Measurements from ENCODE around the gene MAML2.

MAML2 gene

GRCh38 chr11:96033095-96033494 is 309.9 kb downstream of the MAML2 start:
- no peak overlapping the region for H3K4me2 ChIP-seq
- H3K9ac ChIP-seq = no peak overlapping the region
- H3K4me1 ChIP-seq = no peaks in the 10 kb centered on the region
- H4K20me1 ChIP-seq = no peaks in the 10 kb centered on the region
- no peak overlapping the region for H3K4me3 ChIP-seq
- H3K36me3 ChIP-seq = no peaks in the 10 kb centered on the region
- no peak for TF ChIP-seq Cebpa-rat (IDR thresholded peaks at IDR 0.05)
- no peak overlapping the region for H3K27ac ChIP-seq
- H3K9me3 ChIP-seq = no peaks in the 10 kb centered on the region
- H3K27me3 ChIP-seq = no peaks in the 10 kb centered on the region

GRCh38 chr11:96028746-96029145 is 314.2 kb downstream of the MAML2 start:
- Histone ChIP-seq H4K20me1 (no peaks in the 10 kb centered on the region), H3K36me3 (no peaks in the 10 kb centered on the region), H3K4me2 (no peak overlapping the region), H3K9me3 (no peaks in the 10 kb centered on the region), H3K4me3 (no peak overlapping the region), H3K27ac (no peak overlapping the region), H3K4me1 (no peaks in the 10 kb centered on the region), H3K9ac (no peak overlapping the region), H3K27me3 (no peaks in the 10 kb centered on the region)
- no peak for TF ChIP-seq Cebpa-rat (IDR thresholded peaks at IDR 0.05)

- no peaks in the 10 kb centered on the region for H3K9me3 ChIP-seq
- H3K27me3 ChIP-seq = no peaks in the 10 kb centered on the region
- H3K9ac ChIP-seq = no peak overlapping the region
Measured at GRCh38 chr11:96027021-96027420, 316.0 kb downstream of the MAML2 start.

GRCh38 chr11:96026310-96026709 is 316.7 kb downstream of the MAML2 start:
- no peak for TF ChIP-seq Cebpa-rat (IDR thresholded peaks at IDR 0.05)
- no peaks in the 10 kb centered on the region for H3K9me3 ChIP-seq
- H3K4me3 ChIP-seq = no peak overlapping the region
- H3K27me3 ChIP-seq = no peaks in the 10 kb centered on the region
- H3K36me3 ChIP-seq = no peaks in the 10 kb centered on the region
- H3K9ac ChIP-seq = no peak overlapping the region
- H3K4me2 ChIP-seq = no peak overlapping the region
- H3K27ac ChIP-seq = no peak overlapping the region
- no peaks in the 10 kb centered on the region for H4K20me1 ChIP-seq
- H3K4me1 ChIP-seq = no peaks in the 10 kb centered on the region

More at GRCh38 chr11:96027021-96027420, 316.0 kb downstream of the MAML2 start:
- Histone ChIP-seq H3K36me3 (no peaks in the 10 kb centered on the region), H3K27ac (no peak overlapping the region), H4K20me1 (no peaks in the 10 kb centered on the region), H3K4me1 (no peaks in the 10 kb centered on the region), H3K4me2 (no peak overlapping the region), H3K4me3 (no peak overlapping the region)
- no peak for TF ChIP-seq Cebpa-rat (IDR thresholded peaks at IDR 0.05)

GRCh38 chr11:96024666-96025065 is 318.3 kb downstream of the MAML2 start:
- Histone ChIP-seq H3K4me2 (no peak overlapping the region), H3K9me3 (no peaks in the 10 kb centered on the region), H3K9ac (no peak overlapping the region), H3K27me3 (no peaks in the 10 kb centered on the region), H4K20me1 (no peaks in the 10 kb centered on the region), H3K4me3 (no peak overlapping the region), H3K4me1 (no peaks in the 10 kb centered on the region), H3K27ac (no peak overlapping the region), H3K36me3 (no peaks in the 10 kb centered on the region)
- TF ChIP-seq Cebpa-rat (IDR thresholded peaks at IDR 0.05) = no peak

GRCh38 chr11:96023275-96023674 is 319.7 kb downstream of the MAML2 start:
- Histone ChIP-seq H3K27me3 (no peaks in the 10 kb centered on the region), H3K36me3 (no peaks in the 10 kb centered on the region), H3K27ac (no peak overlapping the region), H3K9me3 (no peaks in the 10 kb centered on the region), H3K4me1 (no peaks in the 10 kb centered on the region), H3K9ac (no peak overlapping the region), H3K4me3 (no peak overlapping the region), H4K20me1 (no peaks in the 10 kb centered on the region), H3K4me2 (no peak overlapping the region)
- TF ChIP-seq Cebpa-rat (IDR thresholded peaks at IDR 0.05) = no peak

GRCh38 chr11:96021901-96022650 is 320.9 kb downstream of the MAML2 start:
- Histone ChIP-seq H3K4me2 (no peak overlapping the region), H3K4me1 (no peaks in the 10 kb centered on the region), H3K9me3 (no peaks in the 10 kb centered on the region), H3K27me3 (no peaks in the 10 kb centered on the region), H3K36me3 (no peaks in the 10 kb centered on the region), H3K4me3 (no peak overlapping the region), H3K27ac (no peak overlapping the region), H4K20me1 (no peaks in the 10 kb centered on the region), H3K9ac (no peak overlapping the region)
- TF ChIP-seq Cebpa-rat (IDR thresholded peaks at IDR 0.05) = no peak

GRCh38 chr11:96019810-96020747 is 322.9 kb downstream of the MAML2 start:
- Histone ChIP-seq H3K27ac (no peak overlapping the region), H3K4me3 (no peak overlapping the region), H3K9me3 (no peaks in the 10 kb centered on the region), H3K36me3 (no peaks in the 10 kb centered on the region), H3K27me3 (no peaks in the 10 kb centered on the region), H3K9ac (no peak overlapping the region), H3K4me1 (peaks cover 9% of the 10 kb centered on the region), H4K20me1 (no peaks in the 10 kb centered on the region), H3K4me2 (no peak overlapping the region)
- no peak for TF ChIP-seq Cebpa-rat (IDR thresholded peaks at IDR 0.05)

- no peaks in the 10 kb centered on the region for H3K9me3 ChIP-seq
- no peaks in the 10 kb centered on the region for H3K36me3 ChIP-seq
- TF ChIP-seq Cebpa-rat (IDR thresholded peaks at IDR 0.05) = no peak
- H3K4me3 ChIP-seq = no peak overlapping the region
- H3K27me3 ChIP-seq = no peaks in the 10 kb centered on the region
- peaks cover 17% of the 10 kb centered on the region for H3K4me1 ChIP-seq
- no peak overlapping the region for H3K4me2 ChIP-seq
- H3K9ac ChIP-seq = no peak overlapping the region
- no peaks in the 10 kb centered on the region for H4K20me1 ChIP-seq
- H3K27ac ChIP-seq = no peak overlapping the region
Measured at GRCh38 chr11:96019281-96019680, 323.7 kb downstream of the MAML2 start.

GRCh38 chr11:96017856-96018255 is 325.1 kb downstream of the MAML2 start:
- no peaks in the 10 kb centered on the region for H3K27me3 ChIP-seq
- no peak overlapping the region for H3K27ac ChIP-seq
- TF ChIP-seq Cebpa-rat (IDR thresholded peaks at IDR 0.05) = no peak
- H3K9ac ChIP-seq = no peak overlapping the region
- no peak overlapping the region for H3K4me2 ChIP-seq
- no peak overlapping the region for H3K4me3 ChIP-seq
- H4K20me1 ChIP-seq = no peaks in the 10 kb centered on the region
- no peaks in the 10 kb centered on the region for H3K36me3 ChIP-seq
- H3K9me3 ChIP-seq = no peaks in the 10 kb centered on the region
- peaks cover 31% of the 10 kb centered on the region for H3K4me1 ChIP-seq
